OCI-LY7 (cell line): ENCODE measurements around the gene TMTC2. TPM values are rescaled to one million over a fixed set of nuclear protein-coding genes. Genes with fewer than 3 reads are reported as not detected.

Source experiments
- BruUV-seq: library from RNA; stranded (reverse); fragments of 400-500 nt; replicated peaks from 2 replicates; lab custom pipeline; 2021; lab: Mats Ljungman, UMichigan
- CTCF ChIA-PET: fragments of 300-600 bp; sonication (Branson Sonifier 250); formaldehyde crosslinking; loops from one replicate; lab custom pipeline; 2022; ENCODE audit warnings: antibody characterized with exemption; ENCODE audit not compliant: unreplicated experiment; lab: Charles Lee
- POLR2A ChIA-PET: fragments of 300-600 bp; sonication (Branson Sonifier 250); formaldehyde crosslinking; loops from one replicate; lab custom pipeline; 2022; ENCODE audit warnings: antibody characterized with exemption; lab: Charles Lee
- DNase-seq: peaks from one replicate; pipeline ENCODE4 v3.0.0-alpha.2; 2015; ENCODE audit warnings: low spot score
- H2AFZ ChIP-seq: fragments of 200-600 bp; sonication (generic), shearing (Covaris generic); 2 replicates; pipeline ENCODE4 v1.6.1; 2014; ENCODE audit warnings: mild to moderate bottlenecking, antibody characterized with exemption, low read length, moderate library complexity
- H3K27ac ChIP-seq: fragments of 200-600 bp; sonication (generic); 2 replicates; pipeline ENCODE4 v1.5.1; 2014; ENCODE audit warnings: mixed run types, low read depth, mild to moderate bottlenecking, moderate library complexity, low read length, inconsistent platforms; ENCODE audit not compliant: poor library complexity, severe bottlenecking
- H3K36me3 ChIP-seq: fragments of 200-600 bp; sonication (generic); 2 replicates; pipeline ENCODE4 v1.6.1; 2014; ENCODE audit warnings: mild to moderate bottlenecking, antibody characterized with exemption, low read length, moderate library complexity, mixed read lengths; ENCODE audit not compliant: insufficient read depth
- H3K4me1 ChIP-seq: fragments of 200-600 bp; sonication (generic); 2 replicates; pipeline ENCODE4 v1.5.1; 2014; ENCODE audit warnings: mild to moderate bottlenecking, low read length; ENCODE audit not compliant: insufficient read depth, poor library complexity, severe bottlenecking
- H3K4me2 ChIP-seq: fragments of 200-600 bp; sonication (generic); 2 replicates; pipeline ENCODE4 v1.6.1; 2014; ENCODE audit warnings: mild to moderate bottlenecking, low read length
- H3K4me3 ChIP-seq: fragments of 200-600 bp; sonication (generic); 2 replicates; pipeline ENCODE4 v1.5.1; 2014; ENCODE audit warnings: mild to moderate bottlenecking, low read depth, low read length; ENCODE audit not compliant: poor library complexity, severe bottlenecking
- H3K79me2 ChIP-seq: fragments of 200-600 bp; sonication (generic); 2 replicates; pipeline ENCODE4 v1.6.1; 2016; ENCODE audit warnings: low read depth, mild to moderate bottlenecking, low read length, moderate library complexity, mixed read lengths; ENCODE audit not compliant: insufficient read depth
- H3K9me2 ChIP-seq: fragments of 200-600 bp; sonication (generic); 2 replicates; pipeline ENCODE4 v1.6.1; 2016; ENCODE audit warnings: mild to moderate bottlenecking, low read length, mixed read lengths; ENCODE audit not compliant: insufficient read depth
- H3K9me3 ChIP-seq: fragments of 200-600 bp; sonication (generic); 2 replicates; pipeline ENCODE4 v1.6.1; 2014; ENCODE audit warnings: mild to moderate bottlenecking, mixed run types, low read length, mixed read lengths
- H4K20me1 ChIP-seq: fragments of 200-600 bp; sonication (generic); 2 replicates; pipeline ENCODE4 v1.6.1; 2014; ENCODE audit warnings: mild to moderate bottlenecking, antibody characterized with exemption, low read length, moderate library complexity, mixed read lengths; ENCODE audit not compliant: insufficient read depth
- CTCF ChIP-seq: fragments of 200-600 bp; sonication (generic); conservative IDR thresholded peaks from 2 replicates; pipeline ENCODE4 v1.5.1; 2014; ENCODE audit warnings: mild to moderate bottlenecking, antibody characterized with exemption, low read length, moderate library complexity, mixed read lengths
- EZH2phosphoT487 ChIP-seq: fragments of 200-600 bp; sonication (generic); IDR thresholded peaks from 2 replicates; pipeline ENCODE4 v1.6.1; 2018; ENCODE audit warnings: low read depth, borderline replicate concordance, mild to moderate bottlenecking, mixed run types, antibody characterized with exemption, low read length, moderate library complexity, mixed read lengths
- intact Hi-C: fragments of 100-400 bp; cut with micrococcal nuclease; formaldehyde crosslinking; loops from one replicate; pipeline ENCODE4 v1.10.0; 2022; ENCODE audit not compliant: unreplicated experiment
- total RNA-seq, 2 experiments: library from RNA; depleted of rRNA in 1 of 2; stranded (reverse); fragments of >200 nt in 1 of 2; shearing (Covaris generic) in 1 of 2; gene quantifications; 2 replicates each; pipeline ENCODE4 v1.2.3, GENCODE V29; 2014 to 2022

The TMTC2 gene
- total RNA-seq, 2 experiments from 2014 or later, result 5.6 to 8.1 TPM

GRCh38 chr12:82789674-82790073 is 103.0 kb downstream of the TMTC2 start:
- Histone ChIP-seq H4K20me1 (no peaks in the 10 kb centered on the region), H3K9me2 (no peaks in the 10 kb centered on the region), H3K27ac (no peak overlapping the region), H3K4me3 (no peak overlapping the region), H3K4me1 (no peaks in the 10 kb centered on the region), H2AFZ (no peak overlapping the region), H3K36me3 (no peaks in the 10 kb centered on the region), H3K79me2 (no peaks in the 10 kb centered on the region), H3K4me2 (no peak overlapping the region), H3K9me3 (no peaks in the 10 kb centered on the region)
- ChIA-PET CTCF (no interaction called here), POLR2A (interaction anchor here (0.6 to 0.7 kb wide), 2 partner anchors 37 to 1876 kb away, joined by 3 to 4 read pairs; no protein-coding TSS in a partner anchor)
- BruUV-seq, result no TSS peak
- intact Hi-C loops, result no loop called here
- DNase-seq, result no peak
- TF ChIP-seq CTCF, result no peak
- no peak for TF ChIP-seq EZH2phosphoT487

GRCh38 chr12:82793751-82794281 is 107.1 kb downstream of the TMTC2 start:
- Histone ChIP-seq H3K4me3 (no peak overlapping the region), H3K4me2 (no peak overlapping the region), H3K9me2 (no peaks in the 10 kb centered on the region), H3K27ac (no peak overlapping the region), H3K36me3 (no peaks in the 10 kb centered on the region), H3K9me3 (no peaks in the 10 kb centered on the region), H3K4me1 (no peaks in the 10 kb centered on the region), H3K79me2 (no peaks in the 10 kb centered on the region), H2AFZ (no peak overlapping the region), H4K20me1 (no peaks in the 10 kb centered on the region)
- no TSS peak for BruUV-seq
- POLR2A ChIA-PET, result interaction anchor here (0.9 kb wide), 1 partner anchor 8 kb away, joined by 3 read pairs; no protein-coding TSS in a partner anchor
- CTCF ChIA-PET, result no interaction called here
- no peak for DNase-seq
- intact Hi-C loops, result no loop called here
- TF ChIP-seq EZH2phosphoT487, result no peak
- TF ChIP-seq CTCF, result no peak

- DNase-seq, result no peak
- H3K4me2 ChIP-seq, result no peak overlapping the region
- no peaks in the 10 kb centered on the region for H3K79me2 ChIP-seq
- intact Hi-C loops, result no loop called here
- no peak overlapping the region for H3K27ac ChIP-seq
- no TSS peak for BruUV-seq
- CTCF ChIA-PET, result no interaction called here
- H4K20me1 ChIP-seq, result no peaks in the 10 kb centered on the region
- no peak overlapping the region for H3K4me3 ChIP-seq
- TF ChIP-seq CTCF (no peak), EZH2phosphoT487 (no peak)
- POLR2A ChIA-PET, result interaction anchor here (0.6 kb wide), 1 partner anchor 897 kb away, joined by 3 read pairs; no protein-coding TSS in a partner anchor
- H3K4me1 ChIP-seq, result no peaks in the 10 kb centered on the region
- no peaks in the 10 kb centered on the region for H3K9me3 ChIP-seq
- no peak overlapping the region for H2AFZ ChIP-seq
- H3K9me2 ChIP-seq, result no peaks in the 10 kb centered on the region
- no peaks in the 10 kb centered on the region for H3K36me3 ChIP-seq
These were observed 110.8 kb downstream of the TMTC2 start for GRCh38 chr12:82797480-82797879.
